Loucy (cell line): ENCODE data around the gene TBCCD1.
A peak's percentile ranks its signal among the peaks of the same experiment; 100 is the strongest.

Experiments used
- H2AFZ ChIP-seq: fragments of 200-600 bp; sonication (generic); 2 replicates; pipeline ENCODE4 v1.6.0; 2016; ENCODE audit warnings: antibody characterized with exemption, mild to moderate bottlenecking, low read length, moderate library complexity
- H3F3A ChIP-seq: fragments of 200-600 bp; 2 replicates; pipeline ENCODE4 v1.6.0; 2016; ENCODE audit warnings: antibody characterized with exemption, low read depth, mild to moderate bottlenecking
- H3K27me3 ChIP-seq: fragments of 200-600 bp; sonication (generic); 2 replicates; pipeline ENCODE4 v1.6.1; 2014; ENCODE audit warnings: low read length, mild to moderate bottlenecking; ENCODE audit not compliant: insufficient read depth, poor library complexity, severe bottlenecking
- H3K36me3 ChIP-seq: fragments of 200-600 bp; sonication (generic); 2 replicates; pipeline ENCODE4 v1.6.1; 2016; ENCODE audit warnings: low read length; ENCODE audit not compliant: insufficient read depth
- H3K4me1 ChIP-seq: fragments of 200-600 bp; sonication (generic); 2 replicates; pipeline ENCODE4 v1.5.1; 2014; ENCODE audit warnings: low read length, mild to moderate bottlenecking; ENCODE audit not compliant: insufficient read depth, poor library complexity, severe bottlenecking
- H3K4me2 ChIP-seq: fragments of 200-600 bp; sonication (generic); 2 replicates; pipeline ENCODE4 v1.6.0; 2014; ENCODE audit warnings: antibody characterized with exemption, low read length, low read depth, mild to moderate bottlenecking; ENCODE audit not compliant: poor library complexity, severe bottlenecking
- H3K4me3 ChIP-seq: fragments of 200-600 bp; sonication (generic); 2 replicates; pipeline ENCODE4 v1.5.1; 2014; ENCODE audit warnings: low read length, mild to moderate bottlenecking, mixed read lengths; ENCODE audit not compliant: poor library complexity, severe bottlenecking
- H3K79me2 ChIP-seq: fragments of 200-600 bp; sonication (generic); 2 replicates; pipeline ENCODE4 v1.6.1; 2014; ENCODE audit warnings: low read length; ENCODE audit not compliant: insufficient read depth
- H3K9ac ChIP-seq: fragments of 200-600 bp; sonication (generic); 2 replicates; pipeline ENCODE4 v1.6.0; 2014; ENCODE audit warnings: mild to moderate bottlenecking, low read depth, low read length, moderate library complexity; ENCODE audit not compliant: poor library complexity, severe bottlenecking
- H3K9me2 ChIP-seq: fragments of 200-600 bp; sonication (generic); replicated peaks from 2 replicates; pipeline ENCODE4 v1.6.1; 2016; ENCODE audit warnings: low read depth, low read length, mixed read lengths
- H3K9me3 ChIP-seq: fragments of 200-600 bp; sonication (generic); 2 replicates; pipeline ENCODE4 v1.6.1; 2014; ENCODE audit warnings: mild to moderate bottlenecking, antibody characterized with exemption, low read length, low read depth; ENCODE audit not compliant: insufficient read depth
- H4K20me1 ChIP-seq: fragments of 200-600 bp; sonication (generic); 2 replicates; pipeline ENCODE4 v1.6.0; 2014; ENCODE audit warnings: antibody characterized with exemption, low read length, mild to moderate bottlenecking; ENCODE audit not compliant: insufficient read depth, poor library complexity, severe bottlenecking
- CTCF ChIP-seq: fragments of 200-600 bp; sonication (generic); conservative IDR thresholded peaks from 2 replicates; pipeline ENCODE4 v1.5.1; 2014; ENCODE audit warnings: mild to moderate bottlenecking, antibody characterized with exemption, low read length
- EZH2phosphoT487 ChIP-seq: fragments of 200-600 bp; IDR thresholded peaks from 2 replicates; pipeline ENCODE4 v1.6.1; 2018; ENCODE audit warnings: antibody characterized with exemption, mild to moderate bottlenecking, moderate library complexity, borderline replicate concordance

Gene TBCCD1

GRCh38 chr3:186571644-186572013, 4.5 kb upstream of the TBCCD1 start:
- H3K4me2 ChIP-seq = peak overlapping the region; percentile 97
- H4K20me1 ChIP-seq = peaks cover 41% of the 10 kb centered on the region
- peak overlapping the region; percentile 93 for H3K4me3 ChIP-seq
- no peaks in the 10 kb centered on the region for H3K9me3 ChIP-seq
- peaks cover 81% of the 10 kb centered on the region for H3K79me2 ChIP-seq
- H2AFZ ChIP-seq = no peak overlapping the region
- H3K36me3 ChIP-seq = peaks cover 39% of the 10 kb centered on the region
- peaks cover 46% of the 10 kb centered on the region for H3K4me1 ChIP-seq
- H3F3A ChIP-seq = no peaks in the 10 kb centered on the region
- no peaks in the 10 kb centered on the region for H3K27me3 ChIP-seq
- no peak for TF ChIP-seq CTCF
- no peak for TF ChIP-seq EZH2phosphoT487
- peak overlapping the region; percentile 91 for H3K9ac ChIP-seq
- H3K9me2 ChIP-seq = no peaks in the 10 kb centered on the region

GRCh38 chr3:186570941-186571643, 4.0 kb upstream of the TBCCD1 start:
- Histone ChIP-seq H4K20me1 (peaks cover 37% of the 10 kb centered on the region), H3K36me3 (peaks cover 34% of the 10 kb centered on the region), H3K4me1 (peaks cover 49% of the 10 kb centered on the region), H3K4me2 (peak overlapping the region; percentile 97), H3K9me3 (no peaks in the 10 kb centered on the region), H3K9ac (peak overlapping the region; percentile 91), H3K4me3 (peak overlapping the region; percentile 93), H3K9me2 (no peaks in the 10 kb centered on the region), H3K27me3 (no peaks in the 10 kb centered on the region), H3K79me2 (peaks cover 81% of the 10 kb centered on the region), H3F3A (no peaks in the 10 kb centered on the region), H2AFZ (peak overlapping the region; percentile 78)
- TF ChIP-seq EZH2phosphoT487 = no peak
- no peak for TF ChIP-seq CTCF

- Histone ChIP-seq H3K4me1 (peaks cover 48% of the 10 kb centered on the region), H3F3A (no peaks in the 10 kb centered on the region), H3K27me3 (no peaks in the 10 kb centered on the region), H3K9me2 (no peaks in the 10 kb centered on the region), H2AFZ (peak within 1 kb of the TSS; percentile 82), H3K79me2 (peaks cover 77% of the 10 kb centered on the region), H3K9me3 (no peaks in the 10 kb centered on the region), H3K36me3 (peaks cover 26% of the 10 kb centered on the region), H3K4me3 (peak within 1 kb of the TSS; percentile 93), H3K4me2 (peak within 1 kb of the TSS; percentile 97), H3K9ac (peak within 1 kb of the TSS; percentile 91), H4K20me1 (peaks cover 36% of the 10 kb centered on the region)
- no peak for TF ChIP-seq EZH2phosphoT487
- no peak for TF ChIP-seq CTCF
Measured at GRCh38 chr3:186570096-186570940, 3.2 kb upstream of the TBCCD1 start, which contains the start of gene DNAJB11. DNAJB11 (plus strand) TSS chr3:186570720; CDS start chr3:186570898, 178 bp downstream.
